ENCODE measurements around the gene SLC7A14.

The SLC7A14 gene

GRCh38 chr3:170531657-170532335 is 54.1 kb downstream of the SLC7A14 start:
- DNase-seq: no peak

GRCh38 chr3:170531054-170531453 is 54.8 kb downstream of the SLC7A14 start:
- no peak for DNase-seq

DNA sequence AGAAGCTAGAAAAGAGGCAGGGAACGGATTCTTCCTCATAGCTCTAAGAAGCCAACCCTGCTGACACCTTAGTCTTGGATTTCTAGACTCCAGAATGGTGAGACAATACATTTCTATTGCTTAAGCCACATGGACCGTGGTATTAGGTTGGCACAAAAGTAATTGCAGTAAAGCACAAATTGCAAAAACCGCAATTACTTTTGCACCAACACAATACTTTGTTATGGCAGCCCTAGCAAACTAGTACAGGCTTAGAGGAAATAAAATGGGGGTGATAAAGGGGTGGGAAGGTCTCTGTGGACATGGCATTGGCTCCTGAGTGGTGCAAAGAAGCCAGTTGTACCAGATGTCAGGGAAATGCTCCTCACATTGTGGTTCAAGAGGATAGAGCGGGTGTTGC is 56.0 kb downstream of the SLC7A14 start:
- no peak for DNase-seq

DNA sequence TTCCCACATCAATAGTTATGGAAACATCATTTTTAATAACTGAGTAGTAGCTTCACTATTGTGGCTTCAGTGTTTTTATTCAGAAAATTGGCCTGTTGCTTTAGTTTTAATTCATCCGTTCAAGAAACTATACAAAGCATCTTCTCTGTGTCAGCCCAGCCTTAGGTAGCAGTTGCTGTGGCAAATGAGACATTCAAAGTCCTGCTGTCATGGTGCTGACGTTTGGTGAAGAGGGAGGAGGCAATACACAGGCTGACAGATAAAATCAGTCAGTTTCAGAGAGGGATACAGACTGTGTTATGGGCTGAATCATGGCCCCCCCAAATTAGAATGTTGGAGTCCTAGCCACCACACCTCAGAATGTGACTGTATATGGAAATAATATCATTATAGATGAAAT is 56.5 kb downstream of the SLC7A14 start:
- no peak for DNase-seq

- DNase-seq: no peak
Measured at GRCh38 chr3:170528726-170529125, 57.1 kb downstream of the SLC7A14 start.

GRCh38 chr3:170524073-170524472 is 61.8 kb downstream of the SLC7A14 start:
- DNase-seq: peak; percentile 53

DNA sequence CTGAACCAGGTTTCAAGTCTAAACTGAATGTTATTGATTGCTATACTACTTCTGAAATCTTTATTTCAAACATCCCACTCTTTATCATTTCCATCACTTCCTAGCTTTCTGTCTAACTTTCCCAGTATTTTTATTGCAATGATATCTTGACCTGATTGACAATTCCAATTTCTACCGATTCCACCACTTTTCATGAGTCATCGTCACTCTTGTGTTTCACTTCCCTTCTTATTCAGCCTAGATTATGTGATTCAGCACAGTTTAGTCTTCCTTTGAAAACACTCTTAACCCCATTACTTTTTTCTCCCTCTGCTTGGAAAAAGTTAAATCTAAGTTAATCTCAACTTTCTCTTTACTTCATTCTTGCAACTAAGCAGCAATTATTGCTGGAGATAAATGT is 62.6 kb downstream of the SLC7A14 start:
- no peak for DNase-seq

- DNase-seq: no peak
Measured at GRCh38 chr3:170522201-170522600, 63.7 kb downstream of the SLC7A14 start.

DNA sequence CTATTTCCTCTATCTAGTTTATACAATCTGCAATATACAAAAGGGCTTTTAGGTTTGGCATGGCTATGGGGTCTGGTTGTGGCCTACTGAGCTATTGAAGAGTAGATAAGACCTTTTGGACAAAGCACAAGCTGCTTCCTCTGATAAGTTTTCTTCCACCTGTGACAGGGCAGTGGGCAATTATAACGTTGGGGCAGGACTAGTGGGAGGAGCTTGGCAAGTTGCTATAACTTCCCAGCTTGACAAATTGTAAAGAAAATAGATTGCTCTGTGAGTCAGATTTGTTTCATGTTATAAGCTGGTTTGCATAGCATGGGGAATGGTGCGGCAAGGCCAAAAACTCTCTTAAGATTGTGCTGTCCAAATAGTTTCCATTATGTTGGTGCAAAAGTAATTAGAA is 64.9 kb downstream of the SLC7A14 start:
- DNase-seq: no peak

DNA sequence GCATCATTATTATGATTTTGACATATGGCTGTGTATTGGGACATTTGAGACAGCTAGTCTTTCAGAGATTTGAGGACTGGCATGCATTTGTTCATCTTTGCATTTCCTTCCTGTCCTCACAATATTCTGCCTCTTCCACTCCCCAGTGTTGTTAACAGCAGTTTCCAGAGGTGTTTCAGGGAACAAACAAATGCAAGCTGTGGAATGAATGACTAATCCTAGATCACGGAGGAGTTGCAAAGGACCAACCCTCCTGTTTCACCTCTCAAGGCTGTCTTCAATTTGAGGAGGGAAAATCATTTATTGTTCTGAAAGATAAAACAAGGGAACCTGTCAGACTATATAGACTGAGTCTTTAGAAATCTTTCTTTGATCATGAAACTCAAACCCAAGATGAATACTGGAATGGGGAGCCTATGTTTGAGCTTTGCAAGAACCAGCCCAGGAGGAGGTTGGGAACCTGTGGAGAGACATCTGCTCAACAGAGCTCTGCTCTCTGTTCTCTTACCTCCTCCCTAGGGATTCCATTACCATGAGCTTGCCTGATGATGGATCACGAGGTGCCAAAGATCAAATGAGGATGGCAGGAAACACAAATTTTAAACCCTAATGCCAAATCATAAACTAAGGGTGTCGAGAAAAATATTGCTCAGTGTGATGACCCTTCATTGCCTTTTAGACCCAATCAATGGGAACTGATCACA is 68.5 kb downstream of the SLC7A14 start:
- DNase-seq: no peak

DNA sequence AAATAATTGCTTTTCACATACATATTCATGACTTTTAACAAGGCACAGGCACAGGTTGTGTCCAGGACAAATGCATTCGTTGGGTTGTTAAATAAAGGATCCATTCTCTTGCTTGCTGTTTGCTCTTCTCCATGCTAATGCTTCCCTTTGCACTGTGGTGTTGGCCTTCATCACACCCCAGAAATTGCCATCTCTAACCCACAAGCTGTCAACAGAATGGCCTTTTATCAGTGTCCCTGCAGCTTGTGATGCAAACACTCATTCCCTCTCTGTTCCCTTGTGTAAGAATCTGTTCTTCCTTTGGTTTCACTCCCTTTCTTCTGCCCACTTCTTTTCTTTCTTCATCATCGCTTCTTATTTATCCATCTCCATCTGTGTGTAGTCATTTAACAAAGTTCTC is 72.2 kb downstream of the SLC7A14 start:
- DNase-seq: no peak

- DNase-seq: no peak
Measured at GRCh38 chr3:170511371-170511770, 74.5 kb downstream of the SLC7A14 start.

- no peak for DNase-seq
Measured at GRCh38 chr3:170508839-170509238, 77.0 kb downstream of the SLC7A14 start.

- no peak for DNase-seq
Measured at GRCh38 chr3:170508291-170508690, 77.6 kb downstream of the SLC7A14 start.

DNA sequence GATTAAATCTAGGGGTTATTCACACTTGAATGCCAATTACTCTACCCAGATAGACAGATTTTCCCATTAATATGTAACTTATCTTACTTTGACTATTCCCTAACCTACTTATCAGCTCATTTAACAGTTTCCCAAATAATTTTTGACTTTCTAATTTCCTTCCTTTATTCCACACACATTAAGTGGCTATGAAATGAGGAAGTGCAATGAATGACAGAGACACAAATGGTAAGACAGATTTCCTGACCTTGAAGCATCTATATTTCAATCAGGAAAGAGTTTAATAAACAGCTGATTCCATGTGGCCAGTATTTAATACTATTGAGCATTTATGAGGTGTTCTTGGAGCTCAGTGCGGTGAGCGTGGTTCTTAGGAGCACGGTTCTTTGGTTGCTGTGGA is 78.8 kb downstream of the SLC7A14 start:
- no peak for DNase-seq

DNA sequence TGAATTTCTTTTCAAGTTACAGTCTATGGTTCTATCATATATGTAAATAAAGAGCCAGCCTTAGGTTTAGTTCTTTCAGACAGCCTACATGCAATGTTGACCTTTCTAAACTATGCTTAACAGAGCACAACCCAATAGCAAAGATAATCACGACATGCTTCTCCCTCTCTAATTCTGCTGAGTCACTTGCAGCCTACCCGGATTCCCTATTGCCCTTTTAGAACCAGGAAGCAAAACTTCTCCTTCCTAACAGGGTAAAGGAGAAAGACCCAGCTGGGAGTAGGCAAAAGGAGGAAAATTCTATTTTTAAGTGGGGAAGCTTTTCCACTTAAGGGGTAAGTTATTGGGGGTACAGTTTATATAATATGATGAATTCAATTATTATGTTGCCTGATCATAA is 79.3 kb downstream of the SLC7A14 start:
- DNase-seq: no peak

DNA sequence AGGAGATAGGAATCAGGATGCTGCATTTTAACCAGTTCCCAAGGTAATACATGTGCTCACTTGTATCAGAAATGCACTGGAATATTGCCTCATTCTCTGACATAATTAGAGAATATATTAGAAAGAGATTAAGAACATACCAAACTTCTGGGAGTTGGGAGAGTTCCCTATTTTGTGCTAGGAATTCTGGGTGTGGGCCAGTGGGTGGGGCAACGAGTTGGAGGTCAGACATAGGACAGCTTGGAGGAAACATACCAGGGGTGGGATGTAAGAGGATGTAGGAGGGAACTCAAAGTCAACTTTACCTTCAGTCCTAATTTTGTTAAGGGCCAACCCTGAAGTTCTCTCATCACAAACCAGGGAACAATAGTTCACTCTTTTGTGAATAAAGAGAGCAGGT is 83.6 kb downstream of the SLC7A14 start:
- DNase-seq: no peak

- no peak for DNase-seq
Measured at GRCh38 chr3:170500995-170501394, 84.9 kb downstream of the SLC7A14 start.

- DNase-seq: no peak
Measured at GRCh38 chr3:170500462-170500861, 85.4 kb downstream of the SLC7A14 start.

DNA sequence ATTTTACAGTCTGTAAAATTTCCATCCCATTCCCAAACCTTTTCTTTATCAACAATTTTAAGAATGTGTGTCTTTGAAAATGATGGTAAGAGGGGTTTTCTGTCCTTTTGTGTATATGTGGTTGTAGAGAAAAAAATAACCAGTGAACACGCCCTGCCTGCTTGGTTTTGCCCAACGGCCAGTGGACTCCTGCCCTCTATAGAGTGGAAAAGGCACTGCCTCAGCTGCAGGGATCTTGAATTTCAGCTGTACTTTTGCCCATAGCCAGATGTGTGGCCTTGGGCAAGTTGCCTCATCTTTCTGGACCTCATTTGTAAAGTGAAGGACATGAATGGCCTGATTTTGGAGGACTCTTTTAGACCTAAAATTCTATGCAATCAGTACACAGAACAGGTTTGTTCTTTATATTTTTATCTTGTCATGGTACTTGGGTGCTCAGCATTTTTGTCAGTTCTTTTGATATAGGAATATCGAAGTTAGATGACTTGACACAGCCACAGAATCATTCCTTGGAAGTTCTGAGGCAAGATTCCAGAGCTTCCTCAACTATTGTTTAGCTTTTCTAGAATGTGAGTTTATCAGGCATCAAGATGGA is 86.2 kb downstream of the SLC7A14 start:
- no peak for DNase-seq

- DNase-seq: no peak
Measured at GRCh38 chr3:170497207-170498095, 88.4 kb downstream of the SLC7A14 start.

GRCh38 chr3:170496868-170497140 is 89.1 kb downstream of the SLC7A14 start:
- no peak for DNase-seq

DNA sequence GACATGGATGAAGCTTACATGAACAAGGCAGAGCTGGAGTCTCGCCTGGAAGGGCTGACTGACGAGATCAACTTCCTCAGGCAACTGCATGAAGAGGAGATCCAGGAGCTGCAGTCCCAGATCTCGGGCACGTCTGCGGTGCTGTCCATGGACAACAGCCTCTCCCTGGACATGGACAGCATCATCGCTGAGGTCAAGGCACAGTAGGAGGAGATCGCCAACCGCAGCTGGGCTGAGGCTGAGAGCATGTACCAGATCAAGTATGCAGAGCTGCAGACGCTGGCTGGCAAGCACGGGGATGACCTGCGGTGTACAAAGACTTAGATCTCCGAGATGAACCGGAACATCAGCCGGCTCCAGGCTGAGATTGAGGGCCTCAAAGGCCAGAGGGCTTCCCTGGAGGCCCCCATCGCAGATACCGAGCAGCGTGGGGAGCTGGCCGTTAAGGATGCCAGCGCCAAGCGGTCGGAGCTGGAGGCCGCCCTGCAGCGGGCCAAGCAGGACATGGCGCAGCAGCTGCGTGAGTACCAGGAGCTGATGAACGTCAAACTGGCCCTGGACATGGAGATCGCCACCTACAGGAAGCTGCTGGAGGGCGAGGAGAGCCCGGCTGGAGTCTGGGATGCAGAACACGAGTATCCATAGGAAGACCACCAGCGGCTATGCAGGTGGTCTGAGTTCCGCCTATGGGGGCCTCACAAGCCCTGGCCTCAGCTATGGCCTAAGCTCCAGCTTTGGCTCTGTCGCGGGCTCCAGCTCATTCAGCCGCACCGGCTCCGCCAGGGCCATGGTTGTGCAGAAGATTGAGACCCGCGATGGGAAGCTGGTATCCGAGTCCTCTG is 89.6 kb downstream of the SLC7A14 start:
- no peak for DNase-seq
